ENCODE results near the gene TTLL3. TPM values are rescaled to one million over a fixed set of nuclear protein-coding genes. Genes with fewer than 3 reads are reported as not detected.

Gene TTLL3
- total and polyA plus RNA-seq, 2 donors (not counting 3 experiments of a cell fraction or from before 2014, with no cell fraction given) = 43.5 to 65.2 TPM

- dilution Hi-C loops (cut with MboI; ENCODE audit: extremely low pct_ligation_motif_present, low sequenced_read_pairs) (no loop called here), intact Hi-C loops (cut with micrococcal nuclease) (no loop called here)
- H3K9ac ChIP-seq (replicated peaks; ENCODE audit: extremely low read depth, insufficient read depth, low read length) = no peak overlapping the region
- no TSS peak for BruUV-seq (replicated peaks)
- H3K4me2 ChIP-seq (ENCODE audit: insufficient read depth, low read length) = no peak overlapping the region
- peaks cover 0 to 7% of the 10 kb centered on the region in 2 experiments for H3K36me3 ChIP-seq (ENCODE audit: control insufficient read depth in 2 of 2, extremely low read depth in 1 of 2, insufficient read depth in 2 of 2, low read length in 2 of 2)
- no peak overlapping the region for H3K4me3 ChIP-seq (replicated peaks in 1 of 3; ENCODE audit: insufficient read depth in 1 of 3, low read depth in 1 of 3, low read length in 3 of 3)
- POLR2A ChIA-PET = no interaction called here
- FAIRE-seq = no peak
- no peaks in the 10 kb centered on the region for H4K20me1 ChIP-seq (replicated peaks; ENCODE audit: control insufficient read depth, extremely low read depth, insufficient read depth, low read length)
- no peaks in the 10 kb centered on the region for H3K27me3 ChIP-seq (ENCODE audit: control insufficient read depth in 2 of 2, insufficient read depth in 2 of 2, low read length in 2 of 2)
- no peak overlapping the region for H3K27ac ChIP-seq (ENCODE audit: insufficient read depth, low read depth, low read length)
- H3K9me1 ChIP-seq (replicated peaks; ENCODE audit: control insufficient read depth, extremely low read depth, insufficient read depth, low read length) = no peaks in the 10 kb centered on the region
- no peak for DNase-seq (ENCODE audit: low read depth, low spot score)
- TF ChIP-seq MAX (IDR thresholded peaks at IDR 0.05; ENCODE audit: insufficient read depth, insufficient read length) = no peak
- TF ChIP-seq POLR2A (IDR thresholded peaks at IDR 0.05; ENCODE audit: low read depth, low read length) = no peak
- no peak for TF ChIP-seq GATA2 (IDR thresholded peaks at IDR 0.05; ENCODE audit: insufficient read depth, insufficient read length, low read depth, low read length)
- no peak for TF ChIP-seq FOS (IDR thresholded peaks at IDR 0.05; ENCODE audit: borderline replicate concordance, insufficient read depth, low read length)
- TF ChIP-seq JUN (IDR thresholded peaks at IDR 0.05; ENCODE audit: borderline replicate concordance, insufficient read depth, insufficient read length, low read depth) = no peak
- TF ChIP-seq CTCF (IDR thresholded peaks at IDR 0.05; ENCODE audit: extremely low read depth in 1 of 2, insufficient read depth in 1 of 2, low read depth in 1 of 2, low read length in 2 of 2) = peak; percentile 44 to 46
- TF ChIP-seq POLR2AphosphoS5 (IDR thresholded peaks at IDR 0.05; ENCODE audit: insufficient read depth, low read depth, low read length) = no peak
- CTCF ChIA-PET = no interaction called here
- no peaks in the 10 kb centered on the region for H3K79me2 ChIP-seq (ENCODE audit: control insufficient read depth, insufficient read depth, low read length)
- peaks cover 6% of the 10 kb centered on the region for H3K4me1 ChIP-seq (ENCODE audit: control insufficient read depth, extremely low read depth, insufficient read depth, low read length)
- H3K9me3 ChIP-seq (replicated peaks; ENCODE audit: control insufficient read depth, insufficient read depth, low read length) = no peaks in the 10 kb centered on the region
- no peak overlapping the region for H2AFZ ChIP-seq (ENCODE audit: low read depth, low read length)
Observed at GRCh38 chr3:9786825-9787669, 23.0 kb upstream of the TTLL3 start.

Data from endothelial cell of umbilical vein (primary cell).